ENCODE results near the gene NKAPD1.
A peak's percentile ranks its signal among the peaks of the same experiment; 100 is the strongest.
"Not testable (repeated sequence)": the region's sequence is repeated elsewhere in the genome, so short reads cannot be mapped to it uniquely, and the experiment has no call there.

NKAPD1 gene

GRCh38 chr11:112087212-112087611 lies 13.1 kb downstream of the NKAPD1 start:
- no peak for DNase-seq

GRCh38 chr11:112095302-112095701 lies 21.2 kb downstream of the NKAPD1 start:
- DNase-seq: not testable (repeated sequence)

GRCh38 chr11:112096194-112096593 lies 22.1 kb downstream of the NKAPD1 start:
- no peak for DNase-seq

- DNase-seq: no peak
These were observed 23.8 kb downstream of the NKAPD1 start for GRCh38 chr11:112097734-112098528.

- no peak for DNase-seq
These were observed 26.4 kb downstream of the NKAPD1 start for GRCh38 chr11:112100462-112100861.

- no peak for DNase-seq
These were observed 29.3 kb downstream of the NKAPD1 start for GRCh38 chr11:112103446-112103845.

- DNase-seq: no peak
These were observed 32.0 kb downstream of the NKAPD1 start for GRCh38 chr11:112106070-112106469.

GRCh38 chr11:112113539-112114457 lies 39.7 kb downstream of the NKAPD1 start:
- peak; percentile 81 for DNase-seq

GRCh38 chr11:112114460-112114859 lies 40.4 kb downstream of the NKAPD1 start:
- no peak for DNase-seq

GRCh38 chr11:112115386-112115785 lies 41.3 kb downstream of the NKAPD1 start:
- DNase-seq: no peak

- no peak for DNase-seq
These were observed 44.1 kb downstream of the NKAPD1 start for GRCh38 chr11:112118176-112118575.

- no peak for DNase-seq
These were observed 48.0 kb downstream of the NKAPD1 start for GRCh38 chr11:112121981-112122615.

GRCh38 chr11:112123129-112123528 lies 49.0 kb downstream of the NKAPD1 start:
- DNase-seq: no peak

- DNase-seq: no peak
These were observed 53.0 kb downstream of the NKAPD1 start for GRCh38 chr11:112127056-112127455.

GRCh38 chr11:112128483-112129121 lies 54.5 kb downstream of the NKAPD1 start:
- DNase-seq: peak; percentile 31

GRCh38 chr11:112129656-112130055 lies 55.6 kb downstream of the NKAPD1 start:
- no peak for DNase-seq

- no peak for DNase-seq
These were observed 58.6 kb downstream of the NKAPD1 start for GRCh38 chr11:112132737-112133136.

- no peak for DNase-seq
These were observed 60.4 kb downstream of the NKAPD1 start for GRCh38 chr11:112134473-112134872.
